ENCODE results near the gene NOMO2.
"Not testable (repeated sequence)": the region's sequence is repeated elsewhere in the genome, so short reads cannot be mapped to it uniquely, and the experiment has no call there.

Gene NOMO2

DNA sequence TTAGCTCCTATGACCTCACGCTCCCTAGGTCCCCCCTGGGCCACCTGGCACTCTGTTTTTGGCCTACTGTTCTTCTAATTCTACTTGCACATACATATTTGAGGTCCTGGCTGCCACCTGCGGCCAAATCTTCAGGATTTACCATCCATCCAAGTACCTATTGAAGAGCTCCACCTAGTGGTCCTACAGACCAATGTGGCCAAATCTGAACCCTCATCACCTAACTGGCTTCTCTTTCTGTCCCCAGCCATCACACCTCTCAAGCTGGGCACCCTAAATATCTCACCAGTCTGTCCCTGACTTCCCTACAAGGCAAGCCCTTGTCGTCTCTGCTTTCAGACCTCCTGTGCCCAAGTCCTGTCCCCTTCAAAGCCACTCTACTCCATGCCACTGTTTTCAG lies 24.9 kb downstream of the NOMO2 start:
- TF ChIP-seq CTCF (IDR thresholded peaks at IDR 0.05) = peak; percentile 30

GRCh38 chr16:18535519-18536168 lies 26.3 kb downstream of the NOMO2 start:
- H3K27ac ChIP-seq = not testable (repeated sequence)

More for the DNA sequence above, 24.9 kb downstream of the NOMO2 start:
- not testable (repeated sequence) for H3K27ac ChIP-seq

DNA sequence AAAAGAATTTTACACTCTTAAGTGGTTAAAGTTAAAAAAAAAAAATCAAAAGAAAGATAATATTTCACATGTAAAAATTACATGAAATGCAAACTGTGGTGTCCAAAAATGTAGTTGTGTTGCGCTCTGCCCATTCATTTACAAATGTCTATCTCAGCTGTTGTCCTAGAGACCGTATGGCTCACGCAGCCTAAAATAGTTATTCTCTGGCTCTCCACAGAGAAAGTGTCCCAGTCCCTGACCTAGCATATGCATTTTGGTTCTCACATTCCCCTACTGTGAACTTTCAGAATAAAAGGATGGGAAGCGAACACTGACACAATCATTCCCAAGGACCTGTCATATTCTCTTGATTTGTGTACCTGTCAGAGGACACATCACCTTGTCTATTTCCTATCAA lies 27.6 kb downstream of the NOMO2 start:
- H3K27ac ChIP-seq = not testable (repeated sequence)

GRCh38 chr16:18531323-18531722 lies 30.6 kb downstream of the NOMO2 start:
- H3K27ac ChIP-seq = not testable (repeated sequence)

- not testable (repeated sequence) for H3K27ac ChIP-seq
These were observed 31.6 kb downstream of the NOMO2 start for GRCh38 chr16:18530329-18530728.

- H3K27ac ChIP-seq = not testable (repeated sequence)
These were observed 35.4 kb downstream of the NOMO2 start for GRCh38 chr16:18526547-18526946.

- not testable (repeated sequence) for H3K27ac ChIP-seq
These were observed 35.9 kb downstream of the NOMO2 start for GRCh38 chr16:18525882-18526482.

GRCh38 chr16:18522637-18523036 lies 39.3 kb downstream of the NOMO2 start:
- not testable (repeated sequence) for H3K27ac ChIP-seq

DNA sequence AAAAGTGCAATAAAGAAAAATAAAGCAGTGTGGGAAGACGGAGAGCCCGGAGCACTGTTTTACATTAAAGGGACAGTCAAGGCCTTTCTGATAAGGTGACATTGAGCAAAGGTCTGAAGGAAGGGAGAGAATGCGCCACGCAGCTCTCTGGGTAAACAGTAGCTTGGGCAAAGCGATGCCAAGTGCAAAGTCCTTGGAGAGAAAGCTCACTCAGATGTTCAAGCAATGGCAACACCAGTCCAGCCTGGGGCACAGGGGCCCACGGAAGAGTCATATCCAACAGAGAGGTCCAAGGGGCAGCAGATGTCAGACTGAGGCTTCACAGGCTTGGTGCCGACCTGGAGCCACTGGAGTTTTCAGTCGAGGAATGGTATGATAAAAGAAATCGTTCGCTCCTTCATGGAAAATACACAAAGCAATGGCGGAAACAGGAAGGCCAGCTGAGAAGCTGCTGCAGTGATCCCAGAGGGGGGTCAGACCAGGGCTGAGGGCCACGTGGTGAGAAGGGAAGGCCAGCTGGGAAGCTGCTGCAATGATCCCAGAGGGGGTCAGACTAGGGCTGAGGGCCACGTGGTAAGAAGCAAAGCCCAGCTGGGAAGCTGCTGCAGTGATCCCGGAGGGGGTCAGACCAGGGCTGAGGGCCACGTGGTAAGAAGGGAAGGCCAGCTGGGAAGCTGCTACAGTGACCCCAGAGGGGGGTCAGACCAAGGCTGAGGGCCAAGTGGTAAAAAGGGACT lies 40.3 kb downstream of the NOMO2 start:
- not testable (repeated sequence) for H3K27ac ChIP-seq

- not testable (repeated sequence) for H3K27ac ChIP-seq
These were observed 43.2 kb downstream of the NOMO2 start for GRCh38 chr16:18518536-18519283.

DNA sequence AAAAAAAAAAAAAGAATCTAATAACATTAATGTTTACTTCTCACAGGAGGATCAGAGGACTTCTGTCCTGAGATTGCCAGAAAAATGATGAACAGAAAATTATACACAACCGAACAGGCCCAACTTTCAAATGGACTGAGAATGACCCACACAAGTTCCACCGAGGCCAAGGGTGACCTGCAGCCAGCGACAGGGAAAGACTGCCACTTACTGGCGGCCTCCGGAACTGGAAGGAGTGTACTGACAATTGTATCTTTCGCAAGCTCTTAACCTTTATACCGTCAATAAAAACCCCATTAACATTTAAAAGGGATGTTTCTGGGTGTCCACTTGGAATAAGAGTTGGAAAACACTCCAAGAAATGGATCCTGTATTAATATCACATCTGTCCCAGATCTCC lies 63.5 kb downstream of the NOMO2 start:
- not testable (repeated sequence) for H3K27ac ChIP-seq

GRCh38 chr16:18497032-18497431 lies 64.9 kb downstream of the NOMO2 start:
- H3K27ac ChIP-seq = not testable (repeated sequence)

GRCh38 chr16:18492118-18492897 lies 69.6 kb downstream of the NOMO2 start:
- H3K27ac ChIP-seq = not testable (repeated sequence)

DNA sequence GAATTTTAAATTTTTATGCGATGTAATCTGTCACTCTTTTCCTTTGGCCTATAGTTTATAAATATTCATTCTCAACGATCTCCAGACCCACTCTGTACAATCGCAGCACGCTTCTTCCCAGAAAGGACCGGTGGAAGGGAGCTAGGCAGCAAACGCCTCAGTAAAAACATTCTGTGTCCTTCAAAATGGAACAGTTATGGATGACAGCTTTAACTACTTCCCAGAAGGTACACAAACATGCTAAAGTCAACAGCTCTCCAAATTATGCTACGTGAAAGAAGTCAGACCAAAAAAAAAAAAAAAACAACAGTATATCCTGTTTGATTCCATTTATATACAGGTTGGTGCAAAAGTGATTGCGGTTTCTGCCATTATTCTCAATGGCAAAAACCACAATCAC lies 125.9 kb downstream of the NOMO2 start:
- H3K27ac ChIP-seq = not testable (repeated sequence)

GRCh38 chr16:18415827-18416226 lies 146.1 kb downstream of the NOMO2 start:
- not testable (repeated sequence) for H3K27ac ChIP-seq

DNA sequence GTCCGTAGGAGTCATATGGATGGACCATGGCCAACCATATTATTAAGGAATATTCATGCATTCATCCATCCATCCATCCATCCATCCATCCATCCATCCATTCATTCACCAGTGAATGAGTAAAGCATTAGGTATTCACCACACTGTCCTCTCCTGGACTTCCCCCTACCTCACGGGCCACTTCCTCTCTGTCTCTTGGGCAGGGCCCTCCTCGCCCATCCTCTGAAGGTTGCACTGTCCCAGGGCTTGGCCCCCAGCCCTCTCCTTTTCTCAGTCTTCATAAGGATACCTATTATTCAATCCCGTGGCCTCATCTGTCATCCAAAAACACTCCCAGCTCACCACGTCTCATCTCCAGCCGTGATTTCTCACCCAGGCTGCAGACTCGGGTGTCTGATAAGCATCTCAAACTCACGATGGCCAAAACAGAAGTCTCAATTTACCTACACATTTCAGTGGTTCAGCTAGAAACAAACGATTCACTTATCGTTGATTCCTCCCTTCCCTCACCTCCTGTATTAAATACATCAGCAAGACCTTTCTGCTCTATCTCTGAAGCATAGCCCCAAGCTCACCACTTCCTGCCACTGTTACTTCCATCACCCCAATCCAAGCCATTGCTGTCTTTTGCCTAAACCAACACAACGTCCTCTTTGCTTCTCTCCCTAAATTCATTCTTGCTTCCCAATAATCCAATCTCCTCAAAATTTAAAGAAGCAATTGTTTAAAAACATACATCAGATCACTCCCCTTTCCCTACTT lies 152.2 kb downstream of the NOMO2 start:
- not testable (repeated sequence) for H3K27ac ChIP-seq

DNA sequence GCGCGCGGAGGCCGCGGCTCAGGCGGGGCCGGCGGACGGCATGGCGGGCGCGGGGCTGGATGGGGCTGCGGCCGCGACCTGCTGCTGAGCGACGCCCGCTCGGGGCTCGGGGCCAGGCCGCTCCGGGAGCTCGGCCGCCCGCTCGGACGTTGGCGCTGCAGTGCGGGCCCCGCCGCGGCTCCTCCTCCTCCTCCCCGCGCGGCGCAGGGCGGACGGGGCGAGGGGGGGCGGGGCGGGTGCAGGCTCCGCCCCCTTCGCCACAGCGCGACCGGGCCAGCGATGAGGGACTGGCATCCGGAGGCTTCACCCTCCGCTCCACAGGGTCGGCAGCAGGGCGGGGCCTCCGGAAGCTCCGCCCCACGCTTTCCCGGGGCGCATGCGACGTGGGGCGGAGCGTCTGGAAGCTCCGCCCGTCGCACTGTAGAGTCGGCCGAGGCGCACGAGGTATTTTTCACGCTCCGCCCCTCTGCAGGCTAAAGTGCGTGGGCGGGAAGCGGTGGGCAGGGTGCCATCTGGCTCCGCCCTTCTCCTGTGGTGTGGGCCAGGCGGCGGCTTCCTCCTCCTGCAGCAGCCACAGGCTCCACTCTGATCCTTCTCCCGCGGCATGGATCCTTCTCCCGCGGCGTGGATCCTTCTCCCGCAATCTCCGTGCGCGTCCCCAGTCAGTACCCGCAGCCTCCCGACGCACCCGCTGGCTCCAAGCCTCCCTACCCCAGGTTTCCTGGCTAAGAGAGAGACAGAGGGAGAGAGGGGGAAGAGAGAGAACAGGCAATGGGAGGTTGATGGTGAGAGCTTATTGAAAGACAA lies 159.8 kb downstream of the NOMO2 start:
- not testable (repeated sequence) for H3K27ac ChIP-seq

- not testable (repeated sequence) for H3K27ac ChIP-seq
These were observed 160.7 kb downstream of the NOMO2 start for GRCh38 chr16:18401159-18401558.

Data from 22Rv1 (cell line).